GM19452 (cell line): ENCODE data around the gene PARP3.

Source experiments
- ATAC-seq: cut with Tn5 transposase; IDR thresholded peaks from one replicate; pipeline ENCODE4 v1.9.1; 2021; ENCODE audit not compliant: unreplicated experiment

PARP3 gene

GRCh38 chr3:51947215-51947900 lies 5.2 kb downstream of the PARP3 start:
- no peak for ATAC-seq

- no peak for ATAC-seq
These were observed 5.9 kb downstream of the PARP3 start for GRCh38 chr3:51948016-51948580.

- ATAC-seq = no peak
These were observed 7.0 kb downstream of the PARP3 start for GRCh38 chr3:51949121-51949520.

GRCh38 chr3:51950899-51951298 lies 8.7 kb downstream of the PARP3 start:
- ATAC-seq = no peak

GRCh38 chr3:51953445-51953844 lies 11.3 kb downstream of the PARP3 start:
- no peak for ATAC-seq

GRCh38 chr3:51954105-51954504 lies 11.9 kb downstream of the PARP3 start:
- no peak for ATAC-seq

- no peak for ATAC-seq
These were observed 12.6 kb downstream of the PARP3 start for GRCh38 chr3:51954713-51955112.

GRCh38 chr3:51955175-51955892 lies 13.2 kb downstream of the PARP3 start, which contains the start of gene GPR62:
GPR62 (plus strand) TSS chr3:51955381; CDS start chr3:51955653, 272 bp downstream.
- no peak for ATAC-seq

GRCh38 chr3:51955893-51956770 lies 14.0 kb downstream of the PARP3 start:
- no peak for ATAC-seq

- ATAC-seq = no peak
These were observed 15.5 kb downstream of the PARP3 start for GRCh38 chr3:51957520-51958205.

GRCh38 chr3:51958603-51959521 lies 16.7 kb downstream of the PARP3 start:
- no peak for ATAC-seq

- ATAC-seq = no peak
These were observed 17.5 kb downstream of the PARP3 start for GRCh38 chr3:51959651-51960050.

GRCh38 chr3:51960386-51960785 lies 18.2 kb downstream of the PARP3 start:
- no peak for ATAC-seq

GRCh38 chr3:51961011-51961410 lies 18.8 kb downstream of the PARP3 start:
- ATAC-seq = no peak

GRCh38 chr3:51961602-51962569 lies 19.7 kb downstream of the PARP3 start:
- ATAC-seq = no peak

GRCh38 chr3:51962854-51963530 lies 20.8 kb downstream of the PARP3 start:
- no peak for ATAC-seq

GRCh38 chr3:51963951-51964451 lies 21.8 kb downstream of the PARP3 start:
- ATAC-seq = no peak

- no peak for ATAC-seq
These were observed 22.4 kb downstream of the PARP3 start for GRCh38 chr3:51964521-51964920.
